Upper lobe of left lung (tissue), 6 donors: ENCODE measurements around the gene BMPR1B. TPM values are rescaled to one million over a fixed set of nuclear protein-coding genes. Genes with fewer than 3 reads are reported as not detected.

ENCODE experiments used
- ATAC-seq, 2 donors: fragments of 200-7000 bp; cut with Tn5 transposase; one replicate each; pipeline ENCODE4 v1.9.1; 2022; ENCODE audit warnings: mild to moderate bottlenecking in 2 of 2, moderate library complexity in 2 of 2; ENCODE audit not compliant: low FRiP score in 2 of 2
- DNase-seq, 2 donors: peaks; one replicate each; pipeline ENCODE4 v3.0.0-alpha.2; 2019 to 2020
- H3K27ac ChIP-seq, 4 donors: fragments of 200-600 bp; sonication (generic); one replicate each; pipeline ENCODE4 v1.5.1; 2016 to 2019
- H3K27me3 ChIP-seq, 4 donors: fragments of 200-600 bp; sonication (generic); one replicate each; pipeline ENCODE4 v1.5.1; 2017 to 2019
- H3K36me3 ChIP-seq, 4 donors: fragments of 200-600 bp; sonication (generic); one replicate each; pipeline ENCODE4 v1.5.1; 2016 to 2019
- H3K4me1 ChIP-seq, 4 donors: fragments of 200-600 bp; sonication (generic); one replicate each; pipeline ENCODE4 v1.5.1; 2018 to 2019
- H3K4me3 ChIP-seq, 4 donors: fragments of 200-600 bp; sonication (generic); one replicate each; pipeline ENCODE4 v1.5.1; 2017 to 2019; ENCODE audit warnings: mild to moderate bottlenecking in 2 of 4, moderate library complexity in 1 of 4
- H3K9me3 ChIP-seq, 4 donors: fragments of 200-600 bp; sonication (generic); one replicate each; pipeline ENCODE4 v1.5.1; 2018 to 2019
- CTCF ChIP-seq, 6 experiments: fragments of 450-650 bp in 4 of 6; fragments of 200-600 bp in 2 of 6; sonication (generic) in 2 of 6; IDR thresholded peaks; one replicate each; pipeline ENCODE4 v1.5.1; 2016 to 2019; ENCODE audit warnings: antibody characterized with exemption in 6 of 6
- EP300 ChIP-seq, 4 donors: sonication (generic); formaldehyde crosslinking; IDR thresholded peaks; one replicate each; pipeline ENCODE4 v1.5.1; 2017; ENCODE audit warnings: antibody characterized with exemption in 4 of 4, control low read depth in 2 of 4
- POLR2A ChIP-seq, 4 donors: fragments of 450-650 bp; IDR thresholded peaks; one replicate each; pipeline ENCODE4 v1.5.1; 2016 to 2017; ENCODE audit warnings: antibody characterized with exemption in 4 of 4, mild to moderate bottlenecking in 2 of 4
- POLR2AphosphoS5 ChIP-seq, 2 donors: sonication (generic); formaldehyde crosslinking; IDR thresholded peaks; one replicate each; pipeline ENCODE4 v1.5.1; 2017; ENCODE audit warnings: antibody characterized with exemption in 2 of 2
- WGBS, 2 donors: methylation state at CpG; one replicate each; pipeline ENCODE4 v1.1.5; 2017 to 2018; 5-methylcytosine and 5-hydroxymethylcytosine counted together
- total RNA-seq, 6 donors: library from RNA; depleted of rRNA in 4 of 6; stranded (reverse); fragments of >200 nt in 4 of 6; gene quantifications; one replicate each; pipeline versions ENCODE4 v1.1.0 to v1.2.1, GENCODE V29; 2016 to 2021
- donor health status: DM: no; HTN: no; CAD: no; lungs with moderate emphysema.
- donor health status: DM: no; HTN: yes; CAD: no; lungs with severe emphysema.

Gene BMPR1B
- total RNA-seq, 6 donors from 2014 or later, result 0.78 to 7.7 (median 3.5) TPM

DNA sequence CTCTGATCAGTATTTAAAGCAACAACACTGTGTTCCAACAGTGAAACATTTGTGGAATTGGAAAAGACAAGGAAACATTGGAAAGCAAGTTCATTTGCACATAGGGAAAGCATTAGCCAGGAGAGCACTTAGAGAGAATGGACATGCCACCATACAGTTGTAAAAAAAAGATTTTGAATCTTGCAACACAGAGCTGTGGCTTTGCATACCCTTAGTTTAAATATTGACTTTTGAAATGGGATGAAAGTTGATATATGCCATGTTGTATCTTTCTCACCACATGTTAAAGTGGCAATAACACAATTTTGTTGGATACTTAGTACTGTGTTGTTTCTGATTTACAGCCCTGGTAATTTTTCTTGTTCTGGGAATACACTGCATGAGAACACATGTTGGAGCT, 208.1 kb downstream of the BMPR1B start:
- Histone ChIP-seq H3K27me3 (no peaks in the 10 kb centered on the region), H3K4me3 (no peak overlapping the region), H3K27ac (no peak overlapping the region), H3K36me3 (no peaks in the 10 kb centered on the region), H3K4me1 (no peaks in the 10 kb centered on the region), H3K9me3 (no peaks in the 10 kb centered on the region)
- ATAC-seq, result no peak
- no peak for DNase-seq
- TF ChIP-seq POLR2A (IDR thresholded peaks at IDR 0.05), result no peak

DNA sequence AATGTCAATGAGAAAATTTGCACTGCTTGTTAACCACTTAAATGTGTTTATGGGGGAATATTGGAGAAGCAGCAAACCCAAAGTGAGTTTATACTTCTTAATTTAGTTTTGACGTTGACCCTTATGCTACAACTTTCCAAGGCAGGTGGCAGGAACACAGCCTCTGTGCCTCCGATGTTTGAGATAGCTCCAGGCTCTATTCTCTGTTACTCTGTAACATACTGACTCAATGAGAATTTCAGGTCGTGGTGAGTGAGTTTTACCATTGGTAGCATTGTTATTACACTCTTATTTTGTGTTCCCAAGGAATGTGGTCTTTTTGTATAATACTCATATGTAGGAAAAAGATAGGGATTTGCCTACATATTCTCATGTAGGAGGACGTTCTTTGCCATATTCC, 210.7 kb downstream of the BMPR1B start:
- ATAC-seq (no peak), DNase-seq (no peak)
- Histone ChIP-seq H3K36me3 (no peaks in the 10 kb centered on the region), H3K9me3 (no peaks in the 10 kb centered on the region), H3K4me1 (no peaks in the 10 kb centered on the region), H3K4me3 (no peak overlapping the region), H3K27ac (no peak overlapping the region), H3K27me3 (no peaks in the 10 kb centered on the region)
- TF ChIP-seq CTCF (IDR thresholded peaks at IDR 0.05), result no peak
- 78% methylated on average over 4 of the region's 4 CpGs for WGBS, 2 donors

GRCh38 chr4:94970650-94971049, 212.9 kb downstream of the BMPR1B start:
- DNase-seq (no peak), ATAC-seq (no peak)
- Histone ChIP-seq H3K36me3 (no peaks in the 10 kb centered on the region), H3K4me1 (no peaks in the 10 kb centered on the region), H3K9me3 (no peaks in the 10 kb centered on the region), H3K27ac (no peak overlapping the region), H3K27me3 (no peaks in the 10 kb centered on the region), H3K4me3 (no peak overlapping the region)
- 0 to 75% methylated on average over 1 of the region's 1 CpG for WGBS, 2 donors
- TF ChIP-seq EP300 (IDR thresholded peaks at IDR 0.05) (no peak), CTCF (IDR thresholded peaks at IDR 0.05) (no peak), POLR2AphosphoS5 (IDR thresholded peaks at IDR 0.05) (no peak), POLR2A (IDR thresholded peaks at IDR 0.05) (no peak)

DNA sequence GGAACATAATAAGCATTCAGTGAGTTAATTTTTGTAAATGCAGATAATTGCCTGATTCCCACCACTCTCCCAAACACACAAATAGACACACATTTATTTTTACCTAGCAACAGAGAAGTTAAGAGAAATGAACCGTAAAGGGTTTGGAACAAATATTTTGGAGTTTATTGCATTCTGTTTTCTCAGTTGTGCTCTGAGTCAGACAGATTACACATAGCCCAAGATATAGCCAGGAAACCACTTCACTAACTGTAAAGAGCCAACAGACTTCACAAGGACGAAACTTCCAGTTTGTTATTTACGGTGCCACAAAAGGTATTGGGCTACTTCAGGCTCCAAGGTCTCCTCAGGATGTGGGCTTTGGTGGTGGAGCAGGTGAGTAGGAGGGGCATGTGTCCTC, 217.0 kb downstream of the BMPR1B start:
- no peak overlapping the region for H3K4me3 ChIP-seq
- DNase-seq (no peak), ATAC-seq (no peak)
- no peaks in the 10 kb centered on the region for H3K9me3 ChIP-seq
- TF ChIP-seq POLR2AphosphoS5 (IDR thresholded peaks at IDR 0.05) (no peak), EP300 (IDR thresholded peaks at IDR 0.05) (no peak), CTCF (IDR thresholded peaks at IDR 0.05) (no peak)
- H3K27me3 ChIP-seq, result no peaks in the 10 kb centered on the region
- no peaks in the 10 kb centered on the region for H3K36me3 ChIP-seq
- WGBS, 2 donors, result 79 to 90% methylated on average over 3 of the region's 3 CpGs
- H3K27ac ChIP-seq, result no peak overlapping the region
- H3K4me1 ChIP-seq, result no peaks in the 10 kb centered on the region

- Histone ChIP-seq H3K4me3 (no peak overlapping the region), H3K9me3 (no peaks in the 10 kb centered on the region), H3K27me3 (no peaks in the 10 kb centered on the region), H3K4me1 (no peaks in the 10 kb centered on the region), H3K36me3 (no peaks in the 10 kb centered on the region), H3K27ac (no peak overlapping the region)
- DNase-seq, result no peak
- 63 to 70% methylated on average over 1 of the region's 1 CpG for WGBS, 2 donors
- ATAC-seq, result peak in 1 of 2 donors; percentile 34
- TF ChIP-seq EP300 (IDR thresholded peaks at IDR 0.05) (no peak), POLR2AphosphoS5 (IDR thresholded peaks at IDR 0.05) (no peak), POLR2A (IDR thresholded peaks at IDR 0.05) (no peak), CTCF (IDR thresholded peaks at IDR 0.05) (no peak)
Observed at GRCh38 chr4:94976371-94977011, 218.7 kb downstream of the BMPR1B start.
